ENCODE measurements around the gene NOS1.

DNA sequence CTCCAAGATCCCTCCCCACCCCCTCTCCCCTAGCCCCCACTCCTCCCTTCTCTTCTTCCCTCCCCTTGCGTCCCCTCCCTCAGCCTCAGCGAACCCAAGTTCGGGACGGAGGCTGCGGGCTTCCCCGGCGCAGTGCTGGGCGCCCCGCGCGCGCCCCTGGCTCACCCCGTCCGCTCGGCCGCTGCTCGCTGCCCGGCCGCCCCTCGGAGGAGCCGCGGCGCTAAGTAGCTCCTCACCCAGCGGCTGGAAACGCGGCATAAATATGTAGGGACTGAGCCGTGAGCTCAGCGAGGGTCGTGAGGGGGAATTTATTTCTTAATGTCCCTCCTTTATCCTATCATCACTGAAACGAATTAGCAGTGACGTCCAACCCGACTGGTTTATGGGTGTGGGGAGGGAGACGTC is at the start of gene NOS1:
- TF ChIP-seq, protein P1, sequence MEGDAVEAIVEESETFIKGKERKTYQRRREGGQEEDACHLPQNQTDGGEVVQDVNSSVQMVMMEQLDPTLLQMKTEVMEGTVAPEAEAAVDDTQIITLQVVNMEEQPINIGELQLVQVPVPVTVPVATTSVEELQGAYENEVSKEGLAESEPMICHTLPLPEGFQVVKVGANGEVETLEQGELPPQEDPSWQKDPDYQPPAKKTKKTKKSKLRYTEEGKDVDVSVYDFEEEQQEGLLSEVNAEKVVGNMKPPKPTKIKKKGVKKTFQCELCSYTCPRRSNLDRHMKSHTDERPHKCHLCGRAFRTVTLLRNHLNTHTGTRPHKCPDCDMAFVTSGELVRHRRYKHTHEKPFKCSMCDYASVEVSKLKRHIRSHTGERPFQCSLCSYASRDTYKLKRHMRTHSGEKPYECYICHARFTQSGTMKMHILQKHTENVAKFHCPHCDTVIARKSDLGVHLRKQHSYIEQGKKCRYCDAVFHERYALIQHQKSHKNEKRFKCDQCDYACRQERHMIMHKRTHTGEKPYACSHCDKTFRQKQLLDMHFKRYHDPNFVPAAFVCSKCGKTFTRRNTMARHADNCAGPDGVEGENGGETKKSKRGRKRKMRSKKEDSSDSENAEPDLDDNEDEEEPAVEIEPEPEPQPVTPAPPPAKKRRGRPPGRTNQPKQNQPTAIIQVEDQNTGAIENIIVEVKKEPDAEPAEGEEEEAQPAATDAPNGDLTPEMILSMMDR (IDR thresholded peaks at IDR 0.05), result no peak
- no peak for TF ChIP-seq POLR2A (IDR thresholded peaks at IDR 0.05)
